DOHH2 (cell line): Measurements from ENCODE around the gene GDAP1L1.

Experiments used
- CTCF ChIP-seq: fragments of 200-600 bp; sonication (generic); IDR thresholded peaks from one replicate; pipeline ENCODE4 v1.5.1; 2014; ENCODE audit warnings: antibody characterized with exemption, mild to moderate bottlenecking, low read depth, low read length; ENCODE audit not compliant: poor library complexity, severe bottlenecking
- EZH2phosphoT487 ChIP-seq: fragments of 200-600 bp; sonication (generic); IDR thresholded peaks from 2 replicates; pipeline ENCODE4 v1.6.1; 2017; ENCODE audit warnings: borderline replicate concordance, mild to moderate bottlenecking, antibody characterized with exemption, low read length, moderate library complexity, mixed read lengths

- TF ChIP-seq CTCF (no peak), EZH2phosphoT487 (no peak)
These were observed 12.4 kb upstream of the GDAP1L1 start for GRCh38 chr20:44234566-44235317.
